GM19438 (cell line): ENCODE data around the gene NCEH1.
"Not testable (repeated sequence)": the region's sequence is repeated elsewhere in the genome, so short reads cannot be mapped to it uniquely, and the experiment has no call there.

Experiments
- ATAC-seq: cut with Tn5 transposase; IDR thresholded peaks from one replicate; pipeline ENCODE4 v1.9.1; 2021; ENCODE audit warnings: low read depth; ENCODE audit not compliant: unreplicated experiment

Gene NCEH1

GRCh38 chr3:172679599-172679998 is 31.3 kb downstream of the NCEH1 start:
- no peak for ATAC-seq

- ATAC-seq = no peak
Observed at GRCh38 chr3:172678068-172678467, 32.8 kb downstream of the NCEH1 start.

- ATAC-seq = no peak
Observed at GRCh38 chr3:172676196-172676922, 34.5 kb downstream of the NCEH1 start.

GRCh38 chr3:172675441-172676193 is 35.2 kb downstream of the NCEH1 start:
- no peak for ATAC-seq

GRCh38 chr3:172673210-172673679 is 37.6 kb downstream of the NCEH1 start:
- peak; percentile 64 for ATAC-seq

- no peak for ATAC-seq
Observed at GRCh38 chr3:172669021-172669420, 41.8 kb downstream of the NCEH1 start.

GRCh38 chr3:172666873-172667694 is 43.8 kb downstream of the NCEH1 start:
- ATAC-seq = peak; percentile 99

GRCh38 chr3:172666181-172666872 is 44.5 kb downstream of the NCEH1 start:
- ATAC-seq = no peak

- ATAC-seq = not testable (repeated sequence)
Observed at GRCh38 chr3:172665510-172665909, 45.4 kb downstream of the NCEH1 start.

GRCh38 chr3:172660421-172660820 is 50.4 kb downstream of the NCEH1 start:
- ATAC-seq = not testable (repeated sequence)

GRCh38 chr3:172659246-172660002 is 51.4 kb downstream of the NCEH1 start:
- ATAC-seq = no peak

- ATAC-seq = no peak
Observed at GRCh38 chr3:172658344-172659245, 52.3 kb downstream of the NCEH1 start.

- no peak for ATAC-seq
Observed at GRCh38 chr3:172656602-172657001, 54.3 kb downstream of the NCEH1 start.

- no peak for ATAC-seq
Observed at GRCh38 chr3:172655388-172655787, 55.5 kb downstream of the NCEH1 start.

- no peak for ATAC-seq
Observed at GRCh38 chr3:172654470-172654869, 56.4 kb downstream of the NCEH1 start.

- no peak for ATAC-seq
Observed at GRCh38 chr3:172653004-172653572, 57.8 kb downstream of the NCEH1 start.

- ATAC-seq = no peak
Observed at GRCh38 chr3:172651936-172652625, 58.8 kb downstream of the NCEH1 start.

GRCh38 chr3:172649987-172650386 is 60.9 kb downstream of the NCEH1 start:
- no peak for ATAC-seq
